AG08396 (cell line): Measurements from ENCODE around the gene CCDC158.
"Not testable (repeated sequence)": the region's sequence is repeated elsewhere in the genome, so short reads cannot be mapped to it uniquely, and the experiment has no call there.

Source experiments
- DNase-seq: peaks from one replicate; pipeline ENCODE4 v3.0.0; 2012; ENCODE audit warnings: low spot score, mixed read lengths

Gene CCDC158

DNA sequence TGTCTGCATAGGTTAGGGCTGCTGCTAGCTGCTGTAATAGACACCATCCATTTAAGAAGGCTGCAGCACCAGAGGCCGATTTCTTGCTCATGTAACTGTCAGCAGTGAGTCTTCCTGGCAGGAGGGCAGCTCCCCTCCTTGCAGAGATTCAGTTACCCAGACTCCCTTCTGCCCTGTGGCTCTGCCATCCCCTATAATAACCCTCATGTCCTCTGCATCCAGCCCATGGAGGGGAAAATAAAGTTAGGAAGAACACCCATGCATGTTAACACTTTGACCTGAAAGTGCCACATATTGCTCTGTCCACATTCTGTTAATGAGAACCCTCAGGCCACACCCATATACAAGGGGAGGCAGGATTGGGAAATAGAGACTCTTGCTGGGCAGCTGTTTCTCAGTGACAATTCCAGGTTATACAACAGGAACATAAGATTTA, 109.0 kb downstream of the CCDC158 start:
- DNase-seq: no peak

DNA sequence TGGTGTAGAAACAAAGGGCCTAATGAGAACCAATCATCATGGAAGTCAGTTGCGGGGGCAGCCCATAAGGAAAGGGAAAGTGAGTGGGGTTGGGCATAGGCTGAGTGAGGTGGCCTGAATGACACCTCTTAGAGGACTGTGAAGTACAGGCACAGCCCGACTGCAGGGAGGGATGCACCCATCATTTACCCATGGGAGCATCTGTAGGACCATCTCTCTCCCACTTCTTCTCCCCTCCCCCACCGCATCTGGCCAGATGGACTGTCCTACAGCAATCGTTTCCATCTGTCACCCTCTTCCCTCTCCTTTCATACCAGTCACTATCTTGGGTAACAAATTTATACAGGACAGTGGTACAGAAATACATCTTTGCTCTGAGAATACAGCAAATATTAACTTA, 110.3 kb downstream of the CCDC158 start:
- DNase-seq: no peak

DNA sequence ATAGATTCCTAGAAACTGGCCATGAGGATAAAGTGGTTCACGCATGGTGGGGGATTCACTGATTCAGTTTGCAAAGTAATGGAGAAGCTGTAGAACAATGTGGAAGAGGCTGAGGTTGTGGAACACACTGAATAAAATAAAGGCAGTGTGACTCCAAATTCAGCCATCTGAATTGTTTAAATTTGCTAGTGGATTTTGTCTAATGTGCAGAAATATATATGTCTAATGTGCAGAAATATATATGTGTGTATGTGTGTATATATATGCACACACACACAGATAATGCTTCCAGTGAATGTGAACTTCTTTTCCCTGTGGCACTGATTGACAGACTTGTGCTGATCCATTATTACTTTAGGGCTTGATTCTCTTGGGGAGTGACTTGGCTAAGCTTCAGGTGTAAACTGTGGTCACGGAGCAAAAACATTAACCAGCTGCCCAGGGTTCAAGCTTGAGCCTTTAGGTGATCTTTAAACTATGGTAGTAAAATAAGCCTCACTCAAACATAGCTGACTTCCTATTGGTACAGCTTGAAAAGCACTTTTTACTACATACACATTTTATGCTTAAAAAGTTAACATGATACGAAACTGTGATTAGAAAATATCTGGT, 110.9 kb downstream of the CCDC158 start:
- DNase-seq: no peak

DNA sequence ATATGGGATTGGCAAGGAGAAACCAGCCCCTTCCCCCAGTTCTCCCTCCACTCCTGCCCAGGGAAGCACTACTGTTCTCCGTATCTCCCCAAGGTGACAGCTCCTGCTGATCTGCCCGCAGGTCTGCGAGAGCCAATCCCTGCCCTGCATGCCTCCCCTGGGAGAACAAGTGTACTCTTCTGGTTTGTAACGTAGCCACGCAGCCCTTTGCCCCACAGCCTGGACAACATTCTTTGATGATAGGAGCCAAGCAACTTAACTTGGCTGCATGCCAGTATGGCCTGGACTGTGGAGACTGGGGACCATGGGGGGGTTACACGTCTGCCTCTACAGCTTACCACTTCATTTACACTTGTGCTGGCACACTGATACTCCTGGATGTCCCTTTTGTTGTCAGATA, 112.4 kb downstream of the CCDC158 start:
- no peak for DNase-seq

DNA sequence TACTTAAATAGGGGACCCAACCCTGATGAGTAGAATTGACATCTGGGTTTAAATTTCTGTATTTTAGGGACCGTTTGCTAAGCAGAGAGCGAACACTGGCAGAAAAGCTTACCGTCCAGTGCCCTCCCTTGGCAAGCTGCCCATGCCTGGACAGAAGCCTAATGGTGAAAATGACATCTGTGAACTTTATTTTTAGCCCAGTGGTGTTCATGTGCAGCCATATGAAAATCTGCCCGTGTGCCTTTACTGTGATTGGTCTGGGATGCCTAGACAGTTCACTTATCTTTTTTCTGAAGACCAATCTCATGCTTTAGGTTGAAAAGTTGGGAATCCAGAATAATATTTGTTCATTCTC, 113.3 kb downstream of the CCDC158 start:
- no peak for DNase-seq

DNA sequence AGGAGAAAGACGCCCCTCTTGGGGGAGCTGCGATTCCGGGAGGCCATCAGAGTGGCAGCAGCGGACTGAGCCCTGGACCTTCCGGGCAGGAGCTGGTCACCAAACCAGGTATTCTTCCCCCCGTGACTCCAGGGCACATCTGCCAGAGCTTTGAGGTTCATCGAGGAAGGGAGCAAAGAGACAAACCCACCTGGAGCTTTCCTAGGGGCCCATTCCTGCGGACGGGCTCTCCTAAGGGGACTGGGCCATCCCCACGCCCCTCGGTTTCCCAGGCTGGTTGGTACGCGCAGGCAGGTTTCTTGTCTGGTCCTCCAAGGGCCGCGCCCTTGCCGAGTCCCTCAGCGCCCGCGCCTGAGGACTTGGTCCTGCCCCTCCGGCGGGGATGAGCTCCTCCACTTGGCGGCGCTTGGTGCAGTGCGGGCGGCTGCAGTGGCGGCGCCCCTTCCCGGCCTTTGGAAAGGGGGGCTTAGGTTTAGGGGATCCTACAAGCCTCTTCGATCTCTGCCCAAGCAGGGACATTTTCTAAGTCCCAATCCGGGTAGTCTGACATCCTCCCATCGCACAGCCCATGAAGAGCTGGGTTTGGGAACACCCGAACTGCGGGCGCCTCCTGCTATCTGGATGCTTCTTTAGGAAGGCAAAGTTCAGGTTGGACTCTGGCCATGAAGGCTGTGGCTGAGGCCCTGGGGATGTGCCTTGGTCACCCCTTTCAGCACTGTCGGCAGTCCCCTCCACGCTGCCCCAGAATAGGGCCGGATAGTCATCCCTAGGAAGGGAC, 113.9 kb downstream of the CCDC158 start:
- peak; percentile 81 for DNase-seq

DNA sequence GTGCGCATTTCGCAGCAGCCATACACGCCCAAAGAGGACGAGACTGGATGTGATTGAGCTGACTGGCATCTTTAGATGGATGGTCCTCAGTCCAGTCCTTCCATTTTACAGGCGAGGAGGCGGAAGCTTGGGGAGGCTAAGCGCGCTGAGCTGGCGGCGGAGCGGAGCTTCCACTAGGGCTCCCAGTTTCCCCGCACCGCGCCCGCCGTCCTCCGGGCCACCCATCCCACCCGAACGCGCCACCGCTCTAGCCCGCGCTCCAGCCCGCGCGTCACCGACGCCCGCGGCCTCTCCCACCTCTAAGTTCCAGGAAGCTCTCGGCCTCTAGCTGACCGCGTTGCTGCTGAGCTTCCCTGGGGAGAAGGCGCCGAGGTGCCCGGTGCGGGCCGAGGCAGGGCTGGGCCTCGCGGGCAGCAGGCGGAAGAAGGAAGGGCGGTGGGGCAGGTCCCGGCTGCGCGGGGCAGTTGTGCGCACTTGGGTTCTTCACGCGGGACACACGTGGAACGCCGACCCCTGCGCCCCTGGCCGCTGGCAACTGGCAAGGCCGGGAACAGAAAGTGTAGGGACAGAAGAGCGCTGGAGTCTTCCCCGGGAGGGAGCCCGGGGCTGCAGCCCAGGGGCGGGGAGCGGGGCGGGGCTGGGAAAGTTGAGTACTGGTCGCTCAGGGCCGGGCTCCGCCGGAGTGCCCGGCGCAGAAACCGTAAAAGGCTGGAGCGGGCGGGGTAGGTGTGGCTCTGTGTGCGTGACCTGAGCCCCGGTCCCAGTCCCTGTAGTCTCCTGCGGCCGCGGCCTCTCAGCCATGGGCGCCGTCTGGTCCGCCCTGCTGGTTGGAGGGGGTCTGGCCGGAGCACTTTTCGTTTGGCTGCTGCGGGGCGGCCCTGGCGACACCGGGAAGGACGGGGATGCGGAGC, 114.7 kb downstream of the CCDC158 start, which contains the start of gene STBD1:
STBD1 (plus strand) TSS at position 763 of the 911 bp plus-strand sequence; CDS start at position 800, 37 bp downstream.
- DNase-seq: peak; percentile 82

DNA sequence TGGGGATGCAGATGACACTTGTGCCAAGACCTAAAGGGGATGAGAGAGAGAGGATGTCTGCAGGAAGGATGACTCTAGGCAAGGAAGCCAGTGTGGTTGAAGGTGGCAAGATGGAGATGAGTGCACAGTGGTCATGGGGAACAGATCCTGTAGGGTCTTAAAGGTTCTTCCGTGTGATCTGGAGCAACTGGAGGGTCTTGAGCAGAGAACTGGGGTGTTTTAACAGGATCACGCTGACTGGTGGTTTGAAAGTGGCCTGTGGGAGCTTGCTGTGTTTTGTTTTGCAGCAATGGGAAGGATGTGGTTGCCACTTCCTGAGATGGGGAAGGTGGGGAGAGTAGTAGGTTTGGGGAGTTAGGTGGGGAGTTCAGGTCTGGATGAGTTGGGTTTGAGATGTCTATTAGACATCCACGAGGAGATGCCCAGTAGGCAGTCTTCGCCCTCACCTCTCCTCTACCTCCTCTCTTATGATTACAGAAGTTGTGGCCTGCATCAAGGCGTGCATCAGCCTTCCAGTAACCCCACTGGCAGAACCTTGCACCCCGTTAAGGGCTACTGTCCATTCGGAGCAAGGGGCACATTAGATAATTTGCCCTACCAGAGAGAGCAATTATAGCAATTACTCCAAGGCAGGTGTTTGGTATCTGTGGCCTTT, 115.8 kb downstream of the CCDC158 start:
- DNase-seq: no peak

DNA sequence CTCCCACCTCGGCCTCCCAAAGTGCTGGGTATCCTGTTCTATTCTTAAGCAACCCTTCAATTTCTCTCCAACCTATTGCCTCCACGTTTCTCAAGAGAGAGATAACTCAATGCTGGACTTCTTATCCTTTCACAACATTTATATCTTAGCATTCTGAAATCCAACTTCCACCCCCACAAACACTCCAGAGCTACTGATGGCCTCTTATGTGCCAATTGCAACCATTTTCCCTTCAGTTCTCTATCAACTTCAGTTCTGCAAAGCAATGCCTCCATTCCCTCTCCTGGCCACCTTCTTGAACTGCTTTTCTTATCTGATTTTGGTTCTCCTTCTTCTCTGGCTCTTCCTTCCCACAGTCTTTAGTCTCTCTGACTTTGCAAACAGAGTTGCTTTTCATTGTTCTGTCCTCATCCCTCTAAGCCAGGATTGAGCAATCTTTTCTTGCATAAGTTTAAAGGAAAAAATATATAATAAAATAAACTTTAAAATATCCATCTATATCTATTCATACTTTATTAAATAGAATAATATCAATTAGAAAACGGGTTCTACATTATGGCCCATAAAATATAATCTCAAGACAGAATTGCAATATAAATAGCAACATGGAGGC, 118.0 kb downstream of the CCDC158 start:
- DNase-seq: no peak

DNA sequence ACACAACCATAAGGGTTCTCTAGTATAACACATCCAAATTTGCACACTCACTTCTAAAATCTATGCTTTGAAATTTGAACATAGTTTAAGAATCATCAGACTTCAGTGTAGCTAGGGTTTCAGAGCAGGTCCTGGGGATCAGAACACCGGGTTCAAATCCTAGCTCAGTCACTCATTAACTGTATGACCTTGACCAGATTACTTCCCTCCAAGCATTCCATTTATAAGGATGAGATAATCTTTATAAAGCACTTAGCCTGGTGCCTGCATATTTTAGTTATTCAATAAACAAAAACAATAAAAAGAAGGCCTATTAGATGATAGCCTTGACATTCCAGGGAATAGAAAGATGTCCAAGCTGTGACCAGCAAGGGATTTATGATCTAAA, 119.2 kb downstream of the CCDC158 start:
- no peak for DNase-seq

DNA sequence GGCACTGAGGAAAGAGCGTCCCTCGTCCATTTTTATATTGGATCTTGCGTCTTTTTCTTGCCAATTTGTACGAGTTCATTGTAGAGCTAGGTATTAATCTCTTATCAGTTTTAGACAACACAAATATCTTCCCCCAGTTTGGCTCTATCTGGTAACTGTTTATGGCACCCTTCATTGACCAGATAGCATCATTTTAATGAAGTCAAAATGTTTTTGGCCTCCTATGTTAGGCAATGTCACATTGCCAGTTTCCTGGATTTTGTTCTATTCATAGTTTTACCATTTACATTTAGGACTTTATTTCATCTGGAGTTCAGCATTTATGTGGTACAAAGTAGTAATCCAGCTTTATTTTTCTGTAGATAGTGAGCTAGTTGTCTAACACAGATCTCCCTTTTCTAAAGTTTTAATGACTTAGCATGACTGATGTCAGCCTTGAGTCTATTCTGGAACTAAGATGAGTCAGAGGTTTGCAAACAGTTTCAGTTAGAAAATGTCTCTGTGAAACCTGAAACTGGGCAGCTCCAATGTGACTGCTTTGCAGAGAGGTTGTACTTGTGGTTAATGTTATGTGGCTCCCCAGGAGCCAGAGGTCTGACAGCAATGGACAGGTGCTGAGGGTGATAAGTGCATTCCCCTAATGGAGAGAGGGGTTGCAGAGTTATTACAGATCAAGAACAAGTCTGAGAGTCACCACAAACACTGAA, 119.7 kb downstream of the CCDC158 start:
- peak; percentile 76 for DNase-seq

DNA sequence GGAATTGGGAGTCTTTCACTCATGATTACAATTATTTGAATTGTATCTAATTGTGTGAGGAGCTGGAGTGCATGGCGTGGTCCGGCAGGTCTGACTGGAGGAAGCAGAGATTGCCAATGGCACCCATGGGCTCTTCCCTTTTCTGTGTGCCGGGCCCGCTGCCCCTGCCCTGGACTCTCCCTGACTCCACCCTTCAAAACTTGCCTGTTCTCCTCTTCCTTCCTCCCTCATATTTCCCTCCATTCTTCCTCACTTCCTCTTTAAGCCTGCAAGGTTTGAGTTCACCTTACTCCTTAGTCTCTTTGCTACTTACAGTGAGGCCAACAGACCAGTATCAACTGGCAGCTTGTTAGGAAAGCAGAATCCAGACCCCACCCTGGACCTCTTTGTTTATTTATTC, 120.9 kb downstream of the CCDC158 start:
- DNase-seq: no peak

DNA sequence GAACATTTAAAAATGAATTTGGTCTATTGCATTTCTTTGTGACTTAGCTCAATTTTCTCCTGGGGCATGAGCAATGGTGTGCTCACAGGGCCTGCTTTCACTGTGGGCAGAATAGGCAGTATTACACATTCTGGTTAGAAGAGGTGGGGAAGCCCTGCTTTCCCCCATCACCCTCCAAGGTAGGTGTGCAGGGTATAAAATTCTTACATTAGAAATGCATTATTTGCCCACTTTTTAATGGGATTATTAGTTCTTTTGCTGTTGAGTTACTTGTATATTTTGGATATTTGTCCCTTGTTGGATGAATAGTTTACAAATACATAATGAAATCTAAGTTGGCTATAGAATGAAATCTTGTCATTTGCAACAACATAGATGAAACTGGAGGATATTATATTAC, 122.7 kb downstream of the CCDC158 start:
- no peak for DNase-seq

DNA sequence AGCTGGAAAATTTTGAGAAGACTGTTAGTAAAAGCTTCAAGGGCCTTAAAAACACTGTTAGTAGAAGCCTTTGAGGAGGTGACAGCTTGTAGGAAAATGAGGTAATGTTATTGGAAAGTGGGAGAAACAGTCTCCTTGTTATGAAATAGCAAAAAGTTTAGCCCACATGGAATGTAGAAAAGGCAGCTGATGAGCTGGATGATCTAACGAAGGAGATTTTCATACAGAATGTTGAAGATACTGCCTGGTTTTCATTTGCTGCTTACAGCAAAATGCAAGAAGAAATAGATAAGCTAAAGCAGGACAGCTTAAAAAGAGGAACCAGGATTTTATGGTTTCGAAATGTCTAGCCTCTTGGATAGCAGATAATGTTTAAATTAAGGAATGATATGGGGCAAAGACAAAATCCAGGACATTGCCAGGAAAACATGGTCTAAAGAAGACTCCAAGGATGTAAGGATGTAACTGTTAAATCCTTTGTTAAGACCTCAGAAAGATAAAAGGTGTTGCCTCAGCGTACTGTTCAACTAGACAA, 124.6 kb downstream of the CCDC158 start:
- no peak for DNase-seq

DNA sequence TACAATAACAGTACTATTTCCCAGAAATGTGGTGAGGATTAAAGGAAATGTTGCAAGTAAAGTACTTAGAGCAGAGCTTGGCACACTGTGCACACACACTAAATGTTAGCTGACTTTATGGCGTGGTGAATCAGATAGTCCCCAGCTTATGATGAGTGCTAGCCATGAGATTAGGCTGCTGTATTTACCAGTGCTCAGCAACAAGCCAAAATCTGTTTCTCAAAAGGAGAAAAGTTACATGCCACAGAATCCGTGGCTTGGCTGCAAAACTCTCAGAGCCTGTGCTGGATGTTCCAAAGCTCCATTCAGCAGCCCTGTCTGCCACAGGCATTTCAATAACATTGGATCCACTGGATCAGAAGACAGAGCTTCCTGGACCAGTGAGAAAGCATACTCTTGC, 127.2 kb downstream of the CCDC158 start:
- DNase-seq: no peak

DNA sequence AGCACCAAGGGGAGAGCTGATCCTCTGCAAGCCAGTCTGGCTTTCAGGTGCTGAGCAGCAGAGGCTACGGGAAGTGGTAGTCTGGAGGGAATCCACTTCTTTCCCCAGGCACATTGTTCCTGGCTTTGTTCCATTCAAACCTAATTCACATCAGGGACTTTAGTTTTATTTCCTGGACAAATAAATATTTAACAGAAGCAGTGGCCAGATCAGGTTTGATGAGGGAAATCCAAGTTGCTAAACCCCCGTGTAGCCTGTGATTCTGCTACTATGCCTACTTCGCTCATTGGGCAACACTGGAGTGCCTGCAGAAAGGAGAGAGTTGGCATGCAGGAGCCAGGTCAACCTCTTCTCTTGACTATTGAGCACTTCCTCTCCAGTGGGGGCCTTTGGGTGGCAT, 128.2 kb downstream of the CCDC158 start:
- no peak for DNase-seq

DNA sequence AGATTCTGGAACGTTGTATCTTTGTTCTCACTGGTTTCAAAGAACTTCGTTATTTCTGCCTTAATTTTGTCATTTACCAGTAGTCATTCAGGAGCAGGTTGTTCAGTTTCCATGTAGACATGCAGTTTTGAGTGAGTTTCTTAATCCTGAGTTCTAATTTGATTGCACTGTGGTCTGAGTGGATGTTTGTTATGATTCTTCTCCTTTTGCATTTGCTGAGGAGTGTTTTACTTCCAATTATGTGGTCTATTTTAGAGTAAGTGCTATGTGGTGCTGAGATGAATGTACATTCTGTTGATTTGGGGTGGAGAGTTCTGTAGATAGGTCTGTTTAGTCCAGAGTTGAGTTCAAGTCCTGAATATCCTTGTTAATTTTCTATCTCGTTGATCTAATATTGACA, 133.1 kb downstream of the CCDC158 start:
- not testable (repeated sequence) for DNase-seq

DNA sequence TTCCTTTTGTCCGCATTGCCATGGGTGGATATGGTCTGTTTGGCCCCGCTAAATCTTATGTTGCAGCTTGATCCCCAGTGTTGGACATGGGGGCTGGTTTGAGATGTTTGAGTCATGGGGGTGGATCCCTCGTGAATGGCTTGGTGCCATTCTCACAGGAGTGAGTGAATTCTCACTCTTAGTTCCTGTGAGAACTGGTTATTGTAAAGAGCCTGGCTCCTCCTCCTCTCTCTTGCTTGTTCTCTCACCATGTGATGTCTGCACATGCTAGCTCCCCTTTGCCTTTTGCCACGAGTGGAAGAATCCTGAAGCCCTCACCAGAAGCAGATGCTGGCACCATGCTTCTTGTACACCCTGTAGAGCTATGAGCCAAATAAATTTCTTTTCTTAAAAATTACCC, 137.0 kb downstream of the CCDC158 start:
- no peak for DNase-seq

DNA sequence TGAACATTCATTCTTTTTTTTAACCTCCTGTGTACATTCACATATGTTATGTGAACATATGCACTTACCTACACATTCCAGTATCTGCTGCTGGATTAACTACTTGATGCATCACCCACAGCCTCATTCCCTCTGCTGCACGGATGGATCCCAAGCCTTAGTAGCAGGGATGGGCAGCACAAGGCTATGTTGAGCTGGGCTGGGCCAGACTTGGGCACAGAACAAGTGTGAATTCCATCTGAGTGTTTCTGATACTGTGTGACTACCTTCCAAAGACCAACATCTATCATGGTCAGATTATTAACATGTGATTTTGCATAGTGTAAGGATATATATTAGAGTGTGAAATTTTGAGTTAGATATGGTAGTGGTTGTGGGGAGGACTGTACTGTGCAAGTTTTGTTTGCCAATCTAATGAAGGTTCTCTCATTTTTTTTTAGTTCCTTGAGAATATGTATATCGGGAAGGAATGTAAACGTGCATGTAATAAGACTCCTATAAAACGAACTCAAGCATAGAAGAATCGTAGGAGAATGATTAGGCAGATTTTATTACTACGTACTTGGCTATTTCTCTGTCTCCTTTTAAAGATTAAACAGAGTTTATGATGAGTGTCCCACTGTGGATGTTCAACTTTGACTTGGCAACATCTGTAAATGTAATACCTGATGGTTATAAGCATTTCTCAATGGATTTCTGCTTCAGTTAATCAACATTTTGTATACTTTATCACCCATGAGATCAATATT, 137.8 kb downstream of the CCDC158 start:
- DNase-seq: no peak

DNA sequence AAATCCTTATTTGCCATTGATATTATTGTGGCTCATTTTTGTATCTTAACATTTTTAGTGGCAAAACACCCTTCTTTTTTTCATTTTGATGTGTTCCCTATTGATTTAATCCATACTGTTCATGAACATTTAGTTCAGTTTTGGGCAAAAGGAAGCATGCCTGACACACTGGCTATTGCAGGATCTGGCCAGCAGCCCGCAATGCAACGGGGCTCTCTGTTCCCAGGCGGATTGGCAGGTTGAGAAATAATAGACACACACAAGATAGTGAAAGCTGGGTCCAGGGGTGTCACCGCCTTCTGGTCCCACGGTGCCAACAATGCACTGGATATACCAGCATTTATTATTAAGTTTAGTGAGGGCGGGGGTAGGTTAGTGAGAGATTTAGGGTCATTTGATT, 139.3 kb downstream of the CCDC158 start:
- not testable (repeated sequence) for DNase-seq
